ENCODE measurements around the gene CD244. TPM values are rescaled to one million over a fixed set of nuclear protein-coding genes. Genes with fewer than 3 reads are reported as not detected.

CD244 gene
- total RNA-seq, 4 donors from 2014 or later, result 0.25 to 0.63 (median 0.34) TPM; not detected in 1

DNA sequence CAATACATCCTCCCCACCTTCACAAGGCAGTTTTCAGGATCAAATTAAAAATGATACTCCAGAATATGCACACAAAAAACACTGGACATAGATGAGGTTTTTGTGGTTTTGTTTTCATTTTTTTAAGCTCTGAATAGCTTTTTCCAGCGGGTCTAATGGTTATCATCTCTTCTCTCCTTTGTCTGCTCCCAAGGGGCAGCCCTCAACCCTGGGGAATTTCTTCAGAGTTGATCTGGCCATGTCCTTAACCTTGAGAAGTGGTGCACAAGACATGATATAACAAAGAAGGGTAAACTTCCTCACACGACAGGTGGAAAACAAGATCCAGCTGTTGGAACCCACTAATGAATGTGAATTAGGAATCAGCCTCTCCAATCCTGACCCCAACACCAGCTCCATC is 1.5 kb upstream of the CD244 start:
- no peak for DNase-seq (ENCODE audit: low spot score in 2 of 2)
- intact Hi-C loops (cut with DNase I; ENCODE audit: low total_unique reads), result no loop called here
- TF ChIP-seq POLR2A (IDR thresholded peaks at IDR 0.05), result no peak
- TF ChIP-seq, protein P1, sequence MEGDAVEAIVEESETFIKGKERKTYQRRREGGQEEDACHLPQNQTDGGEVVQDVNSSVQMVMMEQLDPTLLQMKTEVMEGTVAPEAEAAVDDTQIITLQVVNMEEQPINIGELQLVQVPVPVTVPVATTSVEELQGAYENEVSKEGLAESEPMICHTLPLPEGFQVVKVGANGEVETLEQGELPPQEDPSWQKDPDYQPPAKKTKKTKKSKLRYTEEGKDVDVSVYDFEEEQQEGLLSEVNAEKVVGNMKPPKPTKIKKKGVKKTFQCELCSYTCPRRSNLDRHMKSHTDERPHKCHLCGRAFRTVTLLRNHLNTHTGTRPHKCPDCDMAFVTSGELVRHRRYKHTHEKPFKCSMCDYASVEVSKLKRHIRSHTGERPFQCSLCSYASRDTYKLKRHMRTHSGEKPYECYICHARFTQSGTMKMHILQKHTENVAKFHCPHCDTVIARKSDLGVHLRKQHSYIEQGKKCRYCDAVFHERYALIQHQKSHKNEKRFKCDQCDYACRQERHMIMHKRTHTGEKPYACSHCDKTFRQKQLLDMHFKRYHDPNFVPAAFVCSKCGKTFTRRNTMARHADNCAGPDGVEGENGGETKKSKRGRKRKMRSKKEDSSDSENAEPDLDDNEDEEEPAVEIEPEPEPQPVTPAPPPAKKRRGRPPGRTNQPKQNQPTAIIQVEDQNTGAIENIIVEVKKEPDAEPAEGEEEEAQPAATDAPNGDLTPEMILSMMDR (IDR thresholded peaks at IDR 0.05), result no peak
- 65 to 78% methylated on average over 2 of the region's 2 CpGs for WGBS, 2 donors
- H3K4me3 ChIP-seq (ENCODE audit: low read depth, poor library complexity, severe bottlenecking), result no peak overlapping the region

DNA sequence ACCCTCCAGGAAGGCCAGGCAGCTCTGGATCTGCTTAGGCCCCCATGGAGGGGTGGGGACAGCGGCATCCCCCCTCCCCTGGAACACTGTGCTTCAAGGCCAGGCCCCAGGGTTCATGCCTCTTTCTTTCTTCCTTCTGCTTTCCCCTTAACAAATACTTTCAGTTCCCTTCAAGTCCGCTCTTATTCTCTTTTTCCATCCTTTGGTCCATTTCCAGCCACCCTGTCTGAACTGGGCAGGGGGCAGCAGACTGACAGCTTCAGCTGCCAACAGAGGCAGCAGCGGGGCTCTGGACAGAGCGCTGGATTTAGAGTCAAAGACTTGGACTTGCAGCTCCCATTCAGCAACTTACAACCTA is 1.1 kb upstream of the CD244 start:
- no peak for DNase-seq (ENCODE audit: low spot score in 2 of 2)
- no peak overlapping the region for H3K4me3 ChIP-seq (ENCODE audit: low read depth, poor library complexity, severe bottlenecking)
- WGBS, 2 donors, result 78 to 81% methylated on average over 4 of the region's 4 CpGs
- no peak for TF ChIP-seq POLR2A (IDR thresholded peaks at IDR 0.05)
- TF ChIP-seq, protein P1 (IDR thresholded peaks at IDR 0.05), result no peak
- intact Hi-C loops (cut with DNase I; ENCODE audit: low total_unique reads), result no loop called here

DNA sequence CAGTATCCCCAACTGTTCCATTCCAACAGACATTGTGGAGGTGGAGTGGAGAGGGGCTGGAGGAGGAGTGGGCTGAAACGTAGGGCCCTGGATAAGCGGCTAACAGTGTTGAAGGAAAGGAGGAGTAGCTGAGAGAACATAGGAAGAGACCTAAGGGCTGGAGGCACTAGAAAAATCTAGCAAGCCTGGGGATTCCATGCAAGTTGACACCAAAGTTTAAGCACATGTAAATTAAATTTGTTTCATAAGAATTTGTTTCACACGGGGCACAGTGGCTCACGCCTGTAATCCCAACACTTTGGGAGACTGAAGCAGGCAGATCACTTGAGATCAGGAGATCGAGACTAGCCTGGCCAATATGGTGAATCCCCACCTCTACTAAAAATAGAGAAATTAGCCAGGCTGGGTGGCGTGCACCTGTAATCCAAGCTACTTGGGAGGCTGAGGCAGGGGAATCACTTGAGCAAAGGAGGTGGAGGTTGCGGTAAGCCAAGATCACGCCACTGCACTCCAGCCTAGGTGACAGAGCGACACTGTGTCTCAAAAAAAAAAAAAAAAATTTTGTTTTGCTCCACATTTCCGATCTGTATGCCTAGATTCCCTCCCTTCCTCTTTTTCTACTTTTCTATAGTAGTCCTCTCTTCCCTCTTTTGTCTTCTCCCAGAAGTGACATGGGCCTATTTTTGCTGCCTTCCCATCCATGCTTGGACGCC is 530 bp upstream of the CD244 start:
- no peak overlapping the region for H3K4me3 ChIP-seq (ENCODE audit: low read depth, poor library complexity, severe bottlenecking)
- DNase-seq (ENCODE audit: low spot score in 2 of 2), result no peak
- no peak for TF ChIP-seq POLR2A (IDR thresholded peaks at IDR 0.05)
- TF ChIP-seq, protein P1 (IDR thresholded peaks at IDR 0.05), result no peak
- intact Hi-C loops (cut with DNase I; ENCODE audit: low total_unique reads), result no loop called here
- 69 to 81% methylated on average over 11 of the region's 11 CpGs for WGBS, 2 donors

DNA sequence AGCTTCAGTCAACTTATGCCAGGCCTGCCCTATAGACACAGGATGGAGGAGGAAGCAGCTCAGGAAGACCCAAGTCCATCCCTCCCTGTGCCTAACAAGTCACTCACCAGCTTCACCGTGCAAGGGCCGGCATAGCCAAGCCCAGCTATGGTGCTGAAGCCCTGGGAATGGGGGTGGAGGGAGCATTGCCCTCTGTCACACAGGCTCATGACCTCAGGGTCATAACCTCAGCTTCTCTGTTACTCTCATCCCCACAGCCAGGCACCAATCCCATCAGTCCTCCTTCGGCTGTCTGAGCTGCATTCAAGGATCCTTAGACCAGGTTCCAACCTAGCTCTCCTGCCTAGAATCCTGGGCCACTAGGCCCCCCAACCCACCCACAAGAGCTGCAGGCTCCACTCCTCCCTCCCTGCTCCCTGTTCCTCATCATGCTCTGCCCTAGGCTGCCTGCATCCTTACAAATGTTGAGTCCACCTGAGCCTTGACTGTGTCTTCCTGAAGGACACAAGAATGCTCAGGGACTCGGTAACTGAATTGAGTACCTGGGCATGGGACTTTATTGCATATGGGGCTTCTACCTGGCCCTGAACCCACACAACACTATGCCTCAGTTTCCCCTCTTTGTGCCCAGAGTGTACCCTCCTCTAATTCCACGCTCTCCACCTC is 1.7 kb downstream of the CD244 start:
- intact Hi-C loops (cut with DNase I; ENCODE audit: low total_unique reads), result no loop called here
- 62 to 79% methylated on average over 5 of the region's 5 CpGs for WGBS, 2 donors

DNA sequence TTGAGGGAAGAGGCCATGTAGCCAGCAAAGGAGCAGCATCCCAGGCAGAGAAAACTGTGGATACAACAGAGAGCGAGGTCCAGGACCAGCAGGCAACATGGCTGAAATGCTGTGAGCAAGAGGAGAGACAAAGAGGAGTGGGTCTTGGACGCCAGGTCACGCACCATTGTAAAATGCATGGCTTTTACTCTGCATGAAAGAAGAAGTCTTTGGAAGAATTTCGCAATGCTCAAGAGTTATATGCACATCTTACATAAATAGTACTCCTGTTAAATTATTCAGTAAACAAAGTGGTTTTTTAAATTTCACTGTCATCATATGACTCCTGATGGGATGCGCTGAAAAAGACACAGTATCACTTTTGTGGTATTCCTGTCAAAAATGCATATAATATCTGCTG is 3.5 kb downstream of the CD244 start:
- WGBS, 2 donors, result 86 to 88% methylated on average over 5 of the region's 5 CpGs
- H3K4me3 ChIP-seq (ENCODE audit: low read depth, poor library complexity, severe bottlenecking), result no peak overlapping the region
- DNase-seq (ENCODE audit: low spot score in 2 of 2), result peak in 1 of 2 donors; percentile 29
- intact Hi-C loops (cut with DNase I; ENCODE audit: low total_unique reads), result no loop called here
- TF ChIP-seq POLR2A (IDR thresholded peaks at IDR 0.05), result no peak
- TF ChIP-seq, protein P1 (IDR thresholded peaks at IDR 0.05), result no peak

More for the DNA sequence above, 1.7 kb downstream of the CD244 start:
- DNase-seq (ENCODE audit: low spot score in 2 of 2), result peak; percentile 4 to 48
- no peak overlapping the region for H3K4me3 ChIP-seq (ENCODE audit: low read depth, poor library complexity, severe bottlenecking)
- TF ChIP-seq, protein P1 (IDR thresholded peaks at IDR 0.05), result no peak
- no peak for TF ChIP-seq POLR2A (IDR thresholded peaks at IDR 0.05)
